SU-DHL-6 (cell line): Measurements from ENCODE around the gene OCEL1.
A peak's percentile ranks its signal among the peaks of the same experiment; 100 is the strongest.

ENCODE experiments used
- H2AFZ ChIP-seq: fragments of 200-600 bp; sonication (generic); 2 replicates; pipeline ENCODE4 v1.6.1; 2014; ENCODE audit warnings: low read depth, mild to moderate bottlenecking, moderate library complexity, mixed read lengths, antibody characterized with exemption, low read length; ENCODE audit not compliant: severe bottlenecking
- H3F3A ChIP-seq: fragments of 200-600 bp; shearing (Covaris generic); 2 replicates; pipeline ENCODE4 v1.6.0; 2016; ENCODE audit warnings: antibody characterized with exemption, mild to moderate bottlenecking; ENCODE audit not compliant: insufficient read depth
- H3K27ac ChIP-seq: fragments of 200-600 bp; sonication (generic); 2 replicates; pipeline ENCODE4 v1.5.1; 2016; ENCODE audit warnings: low read depth, mild to moderate bottlenecking, low read length, moderate library complexity, mixed read lengths
- H3K27me3 ChIP-seq: fragments of 200-600 bp; sonication (generic), shearing (Covaris generic); 2 replicates; pipeline ENCODE4 v1.6.0; 2014; ENCODE audit warnings: mild to moderate bottlenecking, low read length
- H3K36me3 ChIP-seq: fragments of 200-600 bp; sonication (generic); 2 replicates; pipeline ENCODE4 v1.6.1; 2014; ENCODE audit warnings: mild to moderate bottlenecking, low read length, mixed read lengths
- H3K4me2 ChIP-seq: fragments of 300-600, 200-600 bp; shearing (Covaris generic), sonication (generic); 2 replicates; pipeline ENCODE4 v1.6.0; 2014; ENCODE audit warnings: low read length, low read depth, mild to moderate bottlenecking; ENCODE audit not compliant: poor library complexity, severe bottlenecking
- H3K4me3 ChIP-seq: fragments of 200-600 bp; sonication (generic); 2 replicates; pipeline ENCODE4 v1.5.1; 2014; ENCODE audit warnings: antibody characterized with exemption, low read length, mild to moderate bottlenecking, mixed read lengths; ENCODE audit not compliant: insufficient read depth, poor library complexity, severe bottlenecking
- H3K79me2 ChIP-seq: fragments of 200-600 bp; sonication (generic); 2 replicates; pipeline ENCODE4 v1.6.1; 2014; ENCODE audit warnings: mild to moderate bottlenecking, low read length, moderate library complexity; ENCODE audit not compliant: insufficient read depth
- H3K9ac ChIP-seq: fragments of 200-600 bp; sonication (generic); 2 replicates; pipeline ENCODE4 v1.7.0; 2014; ENCODE audit warnings: mild to moderate bottlenecking, low read length
- H3K9me2 ChIP-seq: fragments of 200-600 bp; sonication (generic); replicated peaks from 2 replicates; pipeline ENCODE4 v1.6.1; 2014; ENCODE audit warnings: low read length; ENCODE audit not compliant: insufficient read depth
- H3K9me3 ChIP-seq: fragments of 200-600 bp; sonication (generic); 2 replicates; pipeline ENCODE4 v1.6.1; 2014; ENCODE audit warnings: low read length, mixed read lengths; ENCODE audit not compliant: insufficient read depth
- H4K20me1 ChIP-seq: fragments of 200-600 bp; sonication (generic); 2 replicates; pipeline ENCODE4 v1.6.1; 2014; ENCODE audit warnings: low read depth, mild to moderate bottlenecking, antibody characterized with exemption, low read length, moderate library complexity, mixed read lengths
- CTCF ChIP-seq: fragments of 200-600 bp; sonication (generic); IDR thresholded peaks from one replicate; pipeline ENCODE4 v1.5.1; 2017; ENCODE audit warnings: antibody characterized with exemption, mild to moderate bottlenecking, low read length, moderate library complexity; ENCODE audit not compliant: insufficient read depth, poor library complexity, severe bottlenecking
- EZH2phosphoT487 ChIP-seq: fragments of 200-600 bp; sonication (generic), shearing (Covaris generic); conservative IDR thresholded peaks from 2 replicates; pipeline ENCODE4 v1.6.1; 2018; ENCODE audit warnings: mild to moderate bottlenecking, antibody characterized with exemption, low read length, moderate library complexity, mixed read lengths

Gene OCEL1

GRCh38 chr19:17229890-17230289, 3.9 kb downstream of the OCEL1 start:
- no peaks in the 10 kb centered on the region for H3K27me3 ChIP-seq
- H3K79me2 ChIP-seq: no peaks in the 10 kb centered on the region
- H4K20me1 ChIP-seq: no peaks in the 10 kb centered on the region
- H3K27ac ChIP-seq: no peak overlapping the region
- no peak for TF ChIP-seq EZH2phosphoT487
- no peak for TF ChIP-seq CTCF
- H3K9me2 ChIP-seq: no peaks in the 10 kb centered on the region
- no peak overlapping the region for H3K4me3 ChIP-seq
- H3K36me3 ChIP-seq: no peaks in the 10 kb centered on the region
- no peak overlapping the region for H3K4me2 ChIP-seq
- H2AFZ ChIP-seq: no peak overlapping the region
- H3K9ac ChIP-seq: no peak overlapping the region
- H3F3A ChIP-seq: no peaks in the 10 kb centered on the region
- no peaks in the 10 kb centered on the region for H3K9me3 ChIP-seq

- H3K36me3 ChIP-seq: no peaks in the 10 kb centered on the region
- no peaks in the 10 kb centered on the region for H3K9me3 ChIP-seq
- H3K9me2 ChIP-seq: no peaks in the 10 kb centered on the region
- no peak overlapping the region for H3K9ac ChIP-seq
- H3K4me2 ChIP-seq: no peak overlapping the region
- no peak overlapping the region for H2AFZ ChIP-seq
- H3F3A ChIP-seq: 0 out of 2 replicates have a peak, but pooled peaks cover 7% of the 10 kb centered on the region
- H4K20me1 ChIP-seq: no peaks in the 10 kb centered on the region
- H3K4me3 ChIP-seq: no peak overlapping the region
- no peak overlapping the region for H3K27ac ChIP-seq
- no peaks in the 10 kb centered on the region for H3K27me3 ChIP-seq
- TF ChIP-seq EZH2phosphoT487 (no peak), CTCF (no peak)
- no peaks in the 10 kb centered on the region for H3K79me2 ChIP-seq
These were observed 6.2 kb downstream of the OCEL1 start for GRCh38 chr19:17232258-17232657.

- H3K9me2 ChIP-seq: no peaks in the 10 kb centered on the region
- H3K4me3 ChIP-seq: peak overlapping the region; percentile 49
- peak overlapping the region; percentile 87 for H3K4me2 ChIP-seq
- peak overlapping the region; percentile 78 for H2AFZ ChIP-seq
- no peaks in the 10 kb centered on the region for H3K27me3 ChIP-seq
- 0 out of 2 replicates have a peak, but pooled peaks cover 10% of the 10 kb centered on the region for H3F3A ChIP-seq
- H3K9ac ChIP-seq: peak overlapping the region; percentile 66
- no peaks in the 10 kb centered on the region for H4K20me1 ChIP-seq
- H3K27ac ChIP-seq: 0 out of 2 replicates have a peak overlapping the region, but pooled peaks have one; percentile 30
- H3K36me3 ChIP-seq: no peaks in the 10 kb centered on the region
- TF ChIP-seq CTCF: no peak
- TF ChIP-seq EZH2phosphoT487: no peak
- H3K9me3 ChIP-seq: no peaks in the 10 kb centered on the region
- no peaks in the 10 kb centered on the region for H3K79me2 ChIP-seq
These were observed 8.9 kb downstream of the OCEL1 start for GRCh38 chr19:17234911-17235299.
